Right atrium auricular region (tissue), 2 donors: ENCODE results near the gene GSDME. TPM values are rescaled to one million over a fixed set of nuclear protein-coding genes. Genes with fewer than 3 reads are reported as not detected.

Experiments
- DNase-seq: peaks from one replicate; pipeline ENCODE4 v3.0.0-alpha.2; 2019; ENCODE audit warnings: low spot score
- H3K27ac ChIP-seq, 2 donors: fragments of 200-600 bp; sonication (generic); 1 replicate in 1 of 2; 2 replicates in 1 of 2; pipeline ENCODE4 v1.5.1; 2016 to 2019
- H3K27me3 ChIP-seq, 2 donors: fragments of 200-600 bp; sonication (generic); one replicate each; pipeline versions ENCODE4 v1.5.1 to v1.6.0; 2017 to 2019
- H3K36me3 ChIP-seq: fragments of 200-600 bp; sonication (generic); one replicate; pipeline ENCODE4 v1.5.1; 2016
- H3K4me1 ChIP-seq, 2 donors: fragments of 200-600 bp; sonication (generic); one replicate each; pipeline versions ENCODE4 v1.5.1 to v1.6.0; 2017 to 2019
- H3K4me3 ChIP-seq, 2 donors: fragments of 200-600 bp; sonication (generic); 1 replicate in 1 of 2; 2 replicates in 1 of 2; pipeline ENCODE4 v1.5.1; 2017 to 2019; ENCODE audit warnings: mild to moderate bottlenecking in 1 of 2, moderate library complexity in 1 of 2
- H3K9me3 ChIP-seq, 2 donors: fragments of 200-600 bp; sonication (generic); one replicate each; pipeline ENCODE4 v1.5.1; 2019
- total RNA-seq, 2 donors: library from RNA; depleted of rRNA; stranded (reverse); fragments of >200 nt; gene quantifications; one replicate each; pipeline ENCODE4 v1.1.0, GENCODE V29; 2016
- TF ChIP-seq, protein P1 (sequence below), 2 donors: fragments of 200-600 bp; sonication (generic); IDR thresholded peaks; one replicate each; pipeline ENCODE4 v1.5.1; 2019; ENCODE audit warnings: antibody characterized with exemption in 2 of 2

GSDME gene
- total RNA-seq, 2 donors from 2014 or later, result 7.7 to 11.9 TPM

DNA sequence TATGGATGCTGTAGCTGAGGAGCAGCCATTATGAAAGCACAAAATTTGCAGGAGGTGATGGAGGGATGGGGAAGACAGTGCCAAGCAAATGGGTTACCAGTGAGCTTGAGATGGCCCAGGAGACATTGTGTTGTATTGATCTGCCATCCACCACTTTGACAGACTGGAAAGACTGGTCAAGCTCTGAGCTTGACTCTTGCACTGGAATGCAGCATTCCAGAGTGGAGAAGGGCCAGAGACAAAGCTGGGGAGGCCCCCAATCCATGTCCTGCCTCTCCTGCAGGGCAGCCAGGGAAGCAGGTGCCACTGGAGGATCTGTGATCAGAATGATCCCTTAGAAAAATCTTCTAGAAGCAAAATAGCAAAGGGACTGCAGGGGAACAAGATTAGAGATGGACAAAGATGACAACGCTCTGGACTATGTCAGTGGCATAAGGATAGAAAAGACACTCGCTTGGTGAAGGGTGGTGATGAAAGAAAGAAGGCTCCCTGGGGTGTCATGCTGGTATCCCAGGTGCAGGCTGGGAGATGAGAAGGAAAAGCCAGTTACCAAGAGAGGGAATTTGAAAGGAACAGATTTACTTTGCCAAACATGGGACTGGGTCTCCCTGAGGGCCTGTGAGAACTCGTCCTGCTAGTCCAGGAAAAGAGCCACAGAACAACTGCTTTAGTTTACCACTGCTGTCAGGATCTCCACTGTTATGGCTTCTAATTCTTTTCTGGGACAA, 5.0 kb downstream of the GSDME start:
- Histone ChIP-seq H3K27me3 (no peaks in the 10 kb centered on the region), H3K27ac (no peak overlapping the region), H3K4me1 (peaks cover 0 to 9% of the 10 kb centered on the region in 2 donors), H3K36me3 (no peaks in the 10 kb centered on the region), H3K9me3 (no peaks in the 10 kb centered on the region), H3K4me3 (no peak overlapping the region)
- TF ChIP-seq, protein P1, sequence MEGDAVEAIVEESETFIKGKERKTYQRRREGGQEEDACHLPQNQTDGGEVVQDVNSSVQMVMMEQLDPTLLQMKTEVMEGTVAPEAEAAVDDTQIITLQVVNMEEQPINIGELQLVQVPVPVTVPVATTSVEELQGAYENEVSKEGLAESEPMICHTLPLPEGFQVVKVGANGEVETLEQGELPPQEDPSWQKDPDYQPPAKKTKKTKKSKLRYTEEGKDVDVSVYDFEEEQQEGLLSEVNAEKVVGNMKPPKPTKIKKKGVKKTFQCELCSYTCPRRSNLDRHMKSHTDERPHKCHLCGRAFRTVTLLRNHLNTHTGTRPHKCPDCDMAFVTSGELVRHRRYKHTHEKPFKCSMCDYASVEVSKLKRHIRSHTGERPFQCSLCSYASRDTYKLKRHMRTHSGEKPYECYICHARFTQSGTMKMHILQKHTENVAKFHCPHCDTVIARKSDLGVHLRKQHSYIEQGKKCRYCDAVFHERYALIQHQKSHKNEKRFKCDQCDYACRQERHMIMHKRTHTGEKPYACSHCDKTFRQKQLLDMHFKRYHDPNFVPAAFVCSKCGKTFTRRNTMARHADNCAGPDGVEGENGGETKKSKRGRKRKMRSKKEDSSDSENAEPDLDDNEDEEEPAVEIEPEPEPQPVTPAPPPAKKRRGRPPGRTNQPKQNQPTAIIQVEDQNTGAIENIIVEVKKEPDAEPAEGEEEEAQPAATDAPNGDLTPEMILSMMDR (IDR thresholded peaks at IDR 0.05), result no peak
- DNase-seq, result no peak

DNA sequence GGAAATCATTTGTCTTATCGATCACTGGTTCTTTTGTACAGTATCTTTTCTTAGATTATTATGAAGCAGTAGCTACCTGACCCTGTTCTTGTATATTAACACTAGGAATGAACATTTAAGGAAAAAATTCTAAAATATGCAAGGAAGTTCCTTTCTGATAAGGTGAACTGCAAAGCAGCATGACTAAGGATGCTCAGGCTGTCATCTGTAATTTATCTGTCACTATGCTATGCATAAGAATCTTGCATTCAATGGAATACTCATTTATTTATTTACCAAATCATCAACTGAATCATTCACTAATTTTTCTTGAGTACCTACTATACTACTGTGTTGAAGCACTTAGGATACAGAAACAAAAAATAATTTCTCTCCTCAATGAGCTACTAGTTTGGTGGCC, 5.8 kb downstream of the GSDME start:
- H3K9me3 ChIP-seq, result no peaks in the 10 kb centered on the region
- peaks cover 0 to 4% of the 10 kb centered on the region in 2 donors for H3K4me1 ChIP-seq
- no peak overlapping the region for H3K4me3 ChIP-seq
- no peaks in the 10 kb centered on the region for H3K27me3 ChIP-seq
- DNase-seq, result no peak
- H3K36me3 ChIP-seq, result no peaks in the 10 kb centered on the region
- no peak overlapping the region for H3K27ac ChIP-seq
- TF ChIP-seq, protein P1 (IDR thresholded peaks at IDR 0.05), result no peak

DNA sequence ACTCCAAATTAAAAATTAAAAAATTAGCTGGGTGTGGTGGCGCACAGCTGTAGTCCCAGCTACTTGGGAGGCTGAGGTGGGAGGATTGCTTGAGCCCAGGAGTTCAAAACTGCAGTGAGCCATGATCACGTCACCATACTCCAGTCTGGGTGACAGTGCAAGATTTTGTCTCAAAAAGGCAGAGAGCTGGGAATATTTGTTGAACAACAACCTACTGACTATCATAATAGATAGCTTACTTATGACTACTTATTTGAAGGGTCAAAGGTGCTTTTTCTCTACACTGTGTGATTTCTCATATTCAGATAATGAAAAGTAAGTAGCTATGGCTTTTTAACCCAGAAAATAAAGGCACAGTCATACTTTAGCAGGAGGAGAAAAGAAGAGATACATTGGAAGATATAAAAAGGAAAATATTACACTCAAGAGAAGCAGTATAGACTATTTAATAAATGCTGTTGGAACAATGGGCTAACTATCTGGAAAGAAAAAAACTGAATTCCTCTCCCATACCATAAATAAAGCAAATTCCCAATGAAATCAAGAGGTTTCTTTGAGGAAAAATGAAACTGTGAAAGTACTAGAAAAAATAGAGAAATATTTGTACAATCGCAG, 6.7 kb downstream of the GSDME start:
- Histone ChIP-seq H3K4me1 (no peaks in the 10 kb centered on the region), H3K36me3 (no peaks in the 10 kb centered on the region), H3K4me3 (no peak overlapping the region), H3K9me3 (no peaks in the 10 kb centered on the region), H3K27me3 (no peaks in the 10 kb centered on the region), H3K27ac (no peak overlapping the region)
- DNase-seq, result no peak
- TF ChIP-seq, protein P1 (IDR thresholded peaks at IDR 0.05), result no peak

DNA sequence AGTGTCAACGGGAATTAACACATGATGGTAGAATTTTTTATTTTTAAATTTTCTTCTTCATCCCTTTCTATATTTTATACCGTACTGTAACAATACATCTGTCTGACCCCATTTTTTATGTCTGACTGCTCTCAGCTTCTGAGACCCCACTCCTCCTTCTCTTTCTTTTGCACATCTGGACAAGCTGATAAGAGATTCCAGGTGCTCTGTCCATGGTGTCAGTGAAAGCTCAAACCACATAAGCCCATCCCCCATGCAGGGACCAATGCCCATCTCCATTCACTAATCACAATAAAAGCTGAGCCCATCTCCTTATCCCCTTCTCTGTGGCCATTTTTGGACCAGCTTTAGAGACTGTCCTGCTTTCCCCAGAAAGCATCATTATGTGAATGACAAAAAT, 8.7 kb downstream of the GSDME start:
- Histone ChIP-seq H3K4me1 (no peaks in the 10 kb centered on the region), H3K9me3 (no peaks in the 10 kb centered on the region), H3K27me3 (no peaks in the 10 kb centered on the region), H3K27ac (no peak overlapping the region), H3K36me3 (no peaks in the 10 kb centered on the region), H3K4me3 (no peak overlapping the region)
- no peak for DNase-seq
- TF ChIP-seq, protein P1 (IDR thresholded peaks at IDR 0.05), result no peak

DNA sequence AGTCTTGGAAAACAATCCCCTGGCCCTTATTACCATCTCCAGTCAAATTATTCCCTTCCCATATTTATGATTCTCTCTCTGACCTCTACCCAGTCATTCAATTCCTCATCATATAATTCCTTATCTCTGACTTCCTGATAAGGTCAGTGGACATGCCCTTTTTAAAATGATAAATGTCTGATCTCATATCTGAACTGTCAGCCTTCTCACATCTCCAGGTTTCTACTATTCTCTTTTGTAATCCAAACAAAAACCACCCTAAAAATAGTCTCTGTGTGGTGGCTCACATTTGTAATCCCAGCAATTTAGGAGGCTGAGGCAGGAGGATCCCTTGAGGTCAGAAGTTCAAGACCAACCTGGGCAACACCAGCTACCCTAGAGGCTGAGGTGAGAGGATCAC, 11.9 kb downstream of the GSDME start:
- Histone ChIP-seq H3K4me3 (no peak overlapping the region), H3K9me3 (no peaks in the 10 kb centered on the region), H3K27ac (no peak overlapping the region), H3K4me1 (no peaks in the 10 kb centered on the region), H3K36me3 (no peaks in the 10 kb centered on the region), H3K27me3 (no peaks in the 10 kb centered on the region)
- no peak for DNase-seq
- TF ChIP-seq, protein P1 (IDR thresholded peaks at IDR 0.05), result no peak
